ENCODE measurements around the gene IGF2BP1. TPM values are rescaled to one million over a fixed set of nuclear protein-coding genes. Genes with fewer than 3 reads are reported as not detected.
"Not testable (repeated sequence)": the region's sequence is repeated elsewhere in the genome, so short reads cannot be mapped to it uniquely, and the experiment has no call there.

IGF2BP1 gene
- total RNA-seq, 1 donor from 2014 or later: not detected

DNA sequence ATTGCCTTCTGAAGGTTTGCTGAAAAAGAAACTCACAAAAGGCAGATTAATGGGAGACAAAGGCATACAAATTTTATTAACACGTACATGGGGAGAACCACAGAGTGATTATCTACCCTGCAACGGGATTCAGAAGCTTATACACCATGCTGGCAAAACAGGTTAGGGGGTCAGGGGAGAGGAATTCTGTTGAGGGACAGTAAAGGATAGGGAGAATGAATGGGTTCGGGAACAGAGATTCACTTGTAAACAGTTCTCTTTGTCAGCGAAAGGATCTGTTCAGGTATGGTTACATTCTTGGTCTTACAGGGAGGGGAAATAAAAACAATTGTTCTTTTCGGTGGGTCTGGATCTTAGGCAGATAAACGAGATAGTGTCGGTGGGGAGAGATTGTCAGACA, 81.1 kb downstream of the IGF2BP1 start:
- no peak for ATAC-seq
- no peak for DNase-seq (ENCODE audit: missing footprints)

DNA sequence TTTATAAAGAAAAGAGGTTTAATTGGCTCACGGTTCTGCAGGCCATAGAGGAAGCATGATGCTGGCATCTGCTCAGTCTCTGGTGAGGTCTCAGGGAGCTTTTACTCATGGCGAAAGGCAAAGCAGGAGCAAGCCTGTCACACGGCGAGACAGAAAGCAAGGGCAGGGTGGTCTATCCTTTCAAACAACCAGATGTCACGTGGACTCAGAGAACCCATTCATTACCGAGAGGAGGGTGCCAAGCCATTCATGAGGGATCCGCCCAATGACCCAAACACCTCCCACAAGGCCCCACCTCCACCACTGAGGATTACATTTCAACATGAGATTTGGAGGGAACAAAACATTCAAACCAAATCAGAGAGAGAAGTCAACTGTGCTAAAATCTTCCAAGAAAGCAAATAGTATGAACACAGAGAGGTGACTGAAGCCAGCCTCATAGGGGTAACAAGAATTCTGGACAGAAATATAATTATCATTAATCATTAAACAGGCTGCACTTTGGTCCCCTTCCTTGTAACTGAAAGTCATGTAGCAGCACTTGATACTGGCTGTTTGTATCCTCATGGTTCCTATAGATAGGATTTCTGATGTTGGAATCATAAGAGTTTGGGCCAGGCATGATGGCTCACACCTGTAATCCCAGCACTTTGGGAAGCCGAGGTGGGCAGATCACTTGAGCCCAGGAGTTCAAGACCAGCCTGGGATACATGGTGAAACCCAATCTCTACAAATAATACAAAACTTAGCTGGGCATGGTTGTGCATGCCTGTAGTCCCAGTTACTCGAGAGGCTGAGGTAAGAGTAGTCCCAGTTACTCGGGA, 82.9 kb downstream of the IGF2BP1 start:
- ATAC-seq (no peak), DNase-seq (ENCODE audit: missing footprints) (no peak)
- intact Hi-C loops (cut with DNase I): no loop called here

More for the DNA sequence above, 81.1 kb downstream of the IGF2BP1 start:
- intact Hi-C loops (cut with DNase I): no loop called here

DNA sequence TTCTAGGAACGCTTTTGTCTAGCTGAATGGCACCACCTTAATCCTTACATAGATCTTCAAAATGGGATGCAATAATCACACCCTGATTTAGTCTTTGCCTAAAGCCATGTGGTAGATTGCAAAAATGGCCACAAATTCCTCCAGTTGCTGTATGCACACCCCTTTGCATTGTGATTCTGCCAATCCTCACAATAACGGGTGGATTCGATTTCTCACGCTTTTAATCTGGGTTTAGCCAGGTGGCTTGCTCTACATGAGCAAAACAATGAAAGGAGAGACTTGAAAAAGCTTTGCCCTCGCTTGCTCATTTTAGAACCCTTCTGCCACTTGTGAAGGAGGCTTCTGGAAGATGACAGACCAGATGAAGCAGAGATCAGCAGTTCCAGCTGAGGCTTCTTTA, 85.0 kb downstream of the IGF2BP1 start:
- no peak for ATAC-seq
- DNase-seq (ENCODE audit: missing footprints): no peak
- intact Hi-C loops (cut with DNase I): no loop called here

DNA sequence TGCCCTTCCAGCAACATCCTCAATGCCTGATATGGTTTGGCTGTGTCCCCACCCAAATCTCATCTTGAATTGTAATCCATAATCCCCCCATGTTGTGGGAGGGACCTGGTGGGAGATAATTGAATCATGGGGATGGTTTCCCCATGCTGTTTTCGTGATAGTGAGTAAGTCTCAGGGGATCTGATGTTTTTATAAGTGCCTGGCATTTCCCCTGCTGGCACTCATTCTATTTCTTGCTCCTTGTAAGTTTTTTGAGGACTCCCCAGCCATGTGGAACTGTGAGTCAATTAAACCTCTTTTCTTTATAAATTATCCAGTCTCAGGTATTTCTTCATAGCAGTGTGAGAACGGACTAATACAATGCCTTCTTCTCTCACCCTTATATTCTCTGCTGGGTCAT, 87.9 kb downstream of the IGF2BP1 start:
- ATAC-seq; DNase-seq (ENCODE audit: missing footprints); intact Hi-C loops (cut with DNase I): not testable (repeated sequence)

DNA sequence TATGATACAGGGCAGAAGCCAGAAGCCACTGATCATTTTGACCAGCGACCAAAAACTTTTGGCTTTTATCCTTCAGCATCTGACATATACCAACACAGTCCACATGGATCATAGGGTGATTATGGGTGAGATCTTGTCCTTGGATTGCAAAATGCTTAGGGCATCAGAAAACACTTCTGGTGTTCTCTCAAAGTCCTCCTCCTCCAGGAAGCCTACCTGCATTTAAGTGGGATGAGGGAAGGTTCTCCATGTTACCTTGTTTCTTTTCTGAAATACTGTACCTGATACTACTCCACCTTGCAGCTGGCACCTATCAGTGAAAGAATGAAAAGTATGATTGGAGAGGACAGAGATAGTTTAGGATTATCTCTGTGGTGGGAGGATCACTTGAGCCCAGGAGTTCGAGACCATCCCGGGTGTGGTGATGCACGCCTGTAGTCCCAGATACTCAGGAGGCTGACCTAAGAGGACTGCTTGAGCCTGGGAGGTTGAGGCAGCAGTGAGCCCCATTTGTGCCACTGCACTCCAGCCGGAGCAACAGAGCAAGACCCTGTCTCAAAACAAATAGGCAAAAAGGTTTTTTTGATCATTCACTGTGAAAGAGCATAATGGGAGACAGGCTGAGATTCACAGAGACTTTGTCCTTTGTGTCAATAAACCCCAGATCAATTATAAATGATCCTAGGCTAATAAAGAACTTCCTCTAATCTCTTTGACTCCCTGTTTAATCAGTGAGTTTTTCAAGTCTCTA, 88.6 kb downstream of the IGF2BP1 start:
- intact Hi-C loops (cut with DNase I): no loop called here
- ATAC-seq: no peak
- DNase-seq (ENCODE audit: missing footprints): no peak

DNA sequence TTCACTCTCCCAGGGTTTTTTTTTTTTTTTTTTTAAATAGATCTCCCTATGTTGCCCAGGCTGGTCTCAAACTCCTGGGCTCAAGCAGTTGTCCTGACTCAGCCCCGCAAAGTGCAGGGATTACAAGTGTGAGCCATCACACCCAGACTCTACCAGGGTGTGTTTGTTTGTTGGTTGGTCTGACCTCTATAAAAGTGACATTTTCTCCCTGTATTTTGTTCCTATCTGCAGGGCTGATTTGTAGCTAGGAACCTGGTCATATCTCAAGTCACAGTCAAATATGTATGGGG, 89.1 kb downstream of the IGF2BP1 start:
- DNase-seq (ENCODE audit: missing footprints) (no peak), ATAC-seq (no peak)
- intact Hi-C loops (cut with DNase I): no loop called here

DNA sequence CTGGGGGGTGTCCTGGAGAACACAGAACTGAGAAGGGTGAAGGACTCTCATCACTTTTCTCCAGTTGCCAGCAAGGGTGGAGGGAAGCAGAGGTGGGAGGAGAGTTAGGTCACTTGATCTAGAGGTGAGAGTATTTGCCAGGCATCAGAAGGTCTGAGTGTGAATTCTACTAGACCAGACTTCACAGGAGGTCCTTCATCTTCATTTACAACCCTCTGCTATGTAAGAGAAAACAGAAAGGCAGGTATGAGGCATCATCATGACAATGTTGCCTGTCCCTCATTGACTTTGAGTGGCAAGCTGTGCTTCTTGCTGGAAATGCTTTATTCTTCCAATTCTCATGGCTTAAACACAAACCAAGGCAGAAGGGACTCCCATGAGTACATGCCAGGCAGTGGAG, 89.5 kb downstream of the IGF2BP1 start:
- DNase-seq (ENCODE audit: missing footprints): no peak
- ATAC-seq: no peak
- intact Hi-C loops (cut with DNase I): no loop called here

DNA sequence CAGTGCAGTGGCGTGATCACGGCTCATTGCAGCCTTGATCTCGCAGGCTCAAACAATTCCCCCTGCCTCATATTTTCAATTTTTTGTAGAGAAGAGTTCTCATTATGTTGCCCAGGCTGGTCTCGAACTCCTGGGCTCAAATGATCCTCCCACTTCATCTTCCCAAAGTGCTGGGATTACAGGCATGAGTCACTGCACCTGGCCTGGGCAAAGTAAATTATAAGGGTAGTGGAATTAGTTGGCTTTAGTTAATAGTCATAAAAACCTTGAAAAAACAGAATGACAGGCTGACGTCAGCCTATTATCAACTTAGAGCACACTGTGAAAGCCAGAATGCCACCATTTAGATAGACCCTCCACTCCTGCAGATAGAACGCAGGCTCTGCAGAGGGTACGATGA, 91.9 kb downstream of the IGF2BP1 start:
- intact Hi-C loops (cut with DNase I): no loop called here
- DNase-seq (ENCODE audit: missing footprints): no peak
- no peak for ATAC-seq

DNA sequence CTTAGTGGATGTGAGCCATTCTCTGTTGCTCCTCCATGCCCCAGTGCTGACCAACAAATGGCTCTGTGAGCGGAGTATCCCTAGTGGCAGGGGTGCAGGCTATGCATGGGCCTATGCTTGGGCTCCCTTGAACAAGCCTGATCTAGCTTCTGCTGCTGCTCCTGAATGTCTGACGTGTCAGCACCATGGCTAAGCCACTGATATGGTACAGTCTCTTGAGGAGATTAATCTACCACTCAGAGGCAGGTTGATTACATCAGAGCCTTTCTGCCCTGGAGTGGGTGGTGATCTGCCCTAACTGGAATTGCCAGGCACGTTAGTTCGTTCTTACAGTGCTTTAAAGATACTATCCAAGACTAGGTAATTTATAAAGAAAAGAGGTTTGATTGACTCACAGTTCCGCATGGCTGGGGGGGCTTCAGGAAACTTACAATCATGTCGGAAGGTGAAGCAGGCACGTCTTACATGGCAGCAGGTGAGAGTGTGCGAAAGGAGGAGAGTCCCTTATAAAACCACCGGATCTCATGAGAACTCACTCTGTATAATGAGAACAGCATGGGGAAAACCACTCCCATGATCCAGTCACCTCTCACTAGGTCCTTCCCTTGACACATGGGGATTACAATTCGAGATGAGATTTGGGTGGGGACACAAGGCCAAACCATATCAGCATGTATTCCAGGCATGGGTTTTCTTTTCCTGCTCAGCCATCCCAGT, 93.9 kb downstream of the IGF2BP1 start:
- intact Hi-C loops (cut with DNase I): no loop called here
- no peak for DNase-seq (ENCODE audit: missing footprints)
- ATAC-seq: no peak

DNA sequence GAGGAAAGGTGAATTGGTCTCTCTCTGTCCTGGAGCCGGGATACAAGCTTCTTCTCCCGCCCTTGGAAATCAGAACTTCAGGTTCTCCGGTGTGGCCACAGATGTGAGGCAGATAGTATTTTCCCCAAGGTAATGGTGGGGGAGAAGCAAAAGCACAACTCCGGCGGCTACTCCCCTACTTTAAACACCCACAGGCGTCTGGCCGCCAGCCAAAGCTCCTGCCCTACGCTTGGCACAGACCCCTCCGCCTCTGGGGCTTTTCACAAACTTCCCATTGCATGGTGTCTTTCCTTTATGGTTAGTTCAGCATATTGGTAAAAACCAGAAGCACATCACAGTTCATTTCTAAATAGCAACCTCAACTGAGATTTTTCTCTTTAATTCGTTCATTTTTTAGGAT, 95.9 kb downstream of the IGF2BP1 start:
- DNase-seq (ENCODE audit: missing footprints) (no peak), ATAC-seq (no peak)
- intact Hi-C loops (cut with DNase I): no loop called here

DNA sequence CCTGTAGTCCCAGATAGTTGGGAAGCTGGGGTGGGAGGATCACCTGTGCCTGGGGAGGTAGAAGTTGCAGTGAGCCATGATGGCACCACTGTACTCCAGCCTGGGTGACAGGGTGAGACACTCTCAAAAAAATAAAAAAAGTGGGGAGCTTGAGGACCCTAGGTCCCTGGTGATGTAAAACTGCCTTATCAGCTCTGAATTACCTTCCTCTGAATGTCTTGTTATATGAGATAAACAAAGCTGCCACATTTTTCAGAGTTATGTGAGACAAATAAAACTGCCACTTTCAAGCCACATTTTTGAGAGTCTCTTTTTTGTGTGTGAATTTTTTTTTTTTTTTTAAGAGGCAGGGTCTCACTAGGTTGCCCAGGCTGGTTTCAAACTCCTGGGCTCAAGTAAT, 103.4 kb downstream of the IGF2BP1 start:
- intact Hi-C loops (cut with DNase I): no loop called here

DNA sequence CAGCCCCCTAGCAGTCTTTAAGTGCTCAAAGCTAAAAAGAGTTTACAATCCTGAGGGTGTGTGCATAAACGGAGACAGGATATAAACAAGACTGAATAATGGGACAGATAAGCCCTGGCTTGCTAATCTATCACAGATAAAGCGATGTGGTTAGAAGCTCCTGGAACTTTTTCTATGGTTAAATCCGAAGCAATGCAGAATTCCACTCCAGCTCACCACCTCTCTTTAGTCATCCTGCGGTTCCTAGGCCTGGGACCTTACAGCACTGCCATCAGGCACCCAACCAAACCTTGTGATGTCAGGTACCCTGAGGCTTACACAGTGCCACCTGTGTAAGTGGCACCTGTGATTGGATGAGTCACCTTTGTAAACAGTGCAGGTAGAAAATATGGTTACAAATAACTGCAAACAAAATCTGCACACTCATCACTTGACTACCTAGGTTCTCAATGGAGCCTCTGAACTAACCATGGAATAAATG, 103.9 kb downstream of the IGF2BP1 start:
- DNase-seq (ENCODE audit: missing footprints): no peak
- ATAC-seq: no peak
- intact Hi-C loops (cut with DNase I): no loop called here

More for the DNA sequence above, 103.4 kb downstream of the IGF2BP1 start:
- ATAC-seq (no peak), DNase-seq (ENCODE audit: missing footprints) (no peak)

DNA sequence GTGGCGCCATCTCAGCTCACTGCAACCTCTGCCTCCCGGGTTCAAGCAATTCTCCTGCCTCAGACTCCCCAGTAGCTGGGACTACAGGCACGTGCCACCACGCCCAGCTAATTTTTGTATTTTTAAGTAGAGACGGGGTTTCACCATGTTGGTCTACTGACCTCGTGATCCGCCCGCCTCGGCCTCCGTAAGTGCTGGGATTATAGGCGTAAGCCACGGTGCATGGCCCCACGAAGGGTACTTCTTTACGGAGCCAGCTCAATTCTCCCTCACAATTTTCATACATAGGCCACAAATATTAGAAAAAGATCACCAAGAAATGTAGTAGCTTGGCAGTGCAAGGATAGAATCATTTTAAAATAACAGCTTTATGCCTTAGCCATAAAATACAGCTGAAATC, 106.2 kb downstream of the IGF2BP1 start:
- ATAC-seq; intact Hi-C loops (cut with DNase I); DNase-seq (ENCODE audit: missing footprints): not testable (repeated sequence)

DNA sequence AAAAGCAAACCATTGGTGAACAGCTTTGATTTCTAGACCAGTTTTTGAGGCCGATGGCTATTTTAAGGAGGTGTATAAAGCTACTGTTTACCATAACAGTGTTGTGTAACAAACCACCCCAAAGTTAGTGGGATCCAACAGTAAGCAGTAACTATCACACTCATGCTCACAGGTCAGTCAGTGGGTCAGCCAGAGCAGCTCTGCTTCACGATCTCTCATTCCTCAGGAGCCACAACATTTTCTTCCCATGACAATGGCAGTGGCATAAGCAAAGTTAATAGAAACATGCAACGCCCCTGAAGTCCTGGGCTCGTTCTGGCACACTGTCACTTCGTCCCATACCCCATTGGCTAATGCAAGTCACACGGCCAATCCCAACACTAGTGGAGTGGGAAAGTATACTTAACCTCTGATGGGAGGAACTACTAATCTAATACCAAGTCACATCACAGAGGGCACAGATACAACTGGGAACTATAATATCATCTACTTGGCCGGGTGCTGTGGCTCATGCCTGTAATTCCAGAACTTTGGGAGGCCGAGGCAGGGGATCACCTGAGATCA, 107.4 kb downstream of the IGF2BP1 start:
- intact Hi-C loops (cut with DNase I): no loop called here
- DNase-seq (ENCODE audit: missing footprints) (no peak), ATAC-seq (no peak)

Other genes with a start within 250 kb of the IGF2BP1 start
- gene TTLL6, start 180.2 kb upstream of the IGF2BP1 start, total RNA-seq: 0.08 TPM
- 321 TPM for gene CALCOCO2, start 166.3 kb upstream of the IGF2BP1 start, total RNA-seq
- 504 TPM for gene ATP5MC1, start 104.6 kb upstream of the IGF2BP1 start, total RNA-seq
- 37.4 TPM for gene UBE2Z, start 89.0 kb upstream of the IGF2BP1 start, total RNA-seq
- 104 TPM for gene SNF8, start 52.5 kb upstream of the IGF2BP1 start, total RNA-seq
- gene GIP, start 28.8 kb upstream of the IGF2BP1 start, total RNA-seq: not detected
- not detected for gene B4GALNT2, start 135.4 kb downstream of the IGF2BP1 start, total RNA-seq
- gene GNGT2, start 213.2 kb downstream of the IGF2BP1 start, total RNA-seq: 2.5 TPM
- 6.3 TPM for gene ABI3, start 213.3 kb downstream of the IGF2BP1 start, total RNA-seq
- 0.78 TPM for gene PHOSPHO1, start 233.4 kb downstream of the IGF2BP1 start, total RNA-seq

Data from Right ventricle myocardium inferior (tissue), 1 donor.